Memory B cell (primary cell): Measurements from ENCODE around the gene ALAS2.

Experiments
- ATAC-seq: fragments of 150-1000 bp; cut with Tn5 transposase; 2 replicates; pipeline ENCODE4 v1.10.0; 2021; ENCODE audit warnings: low read depth, mild to moderate bottlenecking, moderate library complexity
- DNase-seq, 2 donors: peaks; one replicate each; pipeline ENCODE4 v3.0.0; 2022; ENCODE audit warnings: low spot score in 2 of 2
- H3K27ac Mint-ChIP-seq: one replicate; pipeline ENCODE4 v1.8.0; 2022; ENCODE audit warnings: mild to moderate bottlenecking, moderate library complexity, mixed read lengths
- H3K27me3 Mint-ChIP-seq: one replicate; pipeline ENCODE4 v1.8.0; 2022; ENCODE audit warnings: mixed read lengths
- H3K36me3 Mint-ChIP-seq: one replicate; pipeline ENCODE4 v1.8.0; 2022; ENCODE audit warnings: mild to moderate bottlenecking, mixed read lengths
- H3K4me1 Mint-ChIP-seq: one replicate; pipeline ENCODE4 v1.8.0; 2022; ENCODE audit warnings: mixed read lengths
- H3K4me3 Mint-ChIP-seq: one replicate; pipeline ENCODE4 v1.8.0; 2022; ENCODE audit warnings: mild to moderate bottlenecking, moderate library complexity, mixed read lengths
- H3K9me3 Mint-ChIP-seq: one replicate; pipeline ENCODE4 v1.8.0; 2022; ENCODE audit warnings: mixed read lengths

The ALAS2 gene

DNA sequence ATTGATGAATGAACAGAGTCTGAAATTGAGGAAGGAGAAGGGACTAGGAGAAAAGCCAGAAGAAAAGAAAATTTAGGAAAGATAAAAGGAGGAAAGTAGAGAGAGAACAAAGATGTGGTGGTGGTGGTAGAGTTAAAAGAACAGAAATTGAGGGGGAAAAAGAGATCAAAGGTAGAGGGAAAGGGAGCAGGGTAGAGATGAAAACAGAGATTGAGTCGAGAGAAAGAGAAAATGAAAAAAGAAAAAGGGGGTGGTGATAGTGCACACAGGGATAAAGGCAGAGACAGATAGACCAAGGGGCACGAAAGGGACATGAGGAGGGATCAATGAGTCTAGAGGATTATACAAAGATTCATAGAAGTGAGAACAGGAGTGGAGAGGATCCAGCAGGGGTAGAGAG, 3.9 kb downstream of the ALAS2 start:
- ATAC-seq, result no peak
- H3K4me1 Mint-ChIP-seq, result no peaks in the 10 kb centered on the region
- peaks cover 8% of the 10 kb centered on the region for H3K36me3 Mint-ChIP-seq

DNA sequence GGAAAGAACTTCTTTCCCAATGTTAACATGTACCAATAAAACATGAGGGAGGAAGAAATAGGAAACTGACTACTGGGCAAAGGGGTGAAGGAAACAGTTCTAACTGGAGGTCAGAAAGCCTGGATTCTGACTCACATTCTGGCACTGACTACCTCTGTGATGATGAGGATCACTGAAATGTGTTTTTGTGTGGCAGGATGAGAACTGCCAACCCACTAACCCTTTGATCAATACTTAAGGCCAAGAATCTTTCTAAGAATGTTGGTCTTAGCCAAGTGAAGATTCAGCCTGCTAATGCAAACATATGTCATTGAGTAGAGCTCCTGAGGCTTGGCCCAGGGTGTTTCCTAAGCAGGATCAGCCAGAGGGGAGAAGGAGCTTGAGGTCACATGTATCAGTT, 4.6 kb downstream of the ALAS2 start:
- H3K36me3 Mint-ChIP-seq, result peaks cover 11% of the 10 kb centered on the region
- H3K4me3 Mint-ChIP-seq, result no peak overlapping the region
- H3K4me1 Mint-ChIP-seq, result no peaks in the 10 kb centered on the region
- H3K9me3 Mint-ChIP-seq, result no peaks in the 10 kb centered on the region
- H3K27ac Mint-ChIP-seq, result no peak overlapping the region
- ATAC-seq, result no peak
- H3K27me3 Mint-ChIP-seq, result no peaks in the 10 kb centered on the region
- DNase-seq, result no peak

More for the DNA sequence above, 3.9 kb downstream of the ALAS2 start:
- no peak overlapping the region for H3K4me3 Mint-ChIP-seq
- no peaks in the 10 kb centered on the region for H3K9me3 Mint-ChIP-seq
- no peak for DNase-seq
- H3K27me3 Mint-ChIP-seq, result no peaks in the 10 kb centered on the region
- H3K27ac Mint-ChIP-seq, result no peak overlapping the region

DNA sequence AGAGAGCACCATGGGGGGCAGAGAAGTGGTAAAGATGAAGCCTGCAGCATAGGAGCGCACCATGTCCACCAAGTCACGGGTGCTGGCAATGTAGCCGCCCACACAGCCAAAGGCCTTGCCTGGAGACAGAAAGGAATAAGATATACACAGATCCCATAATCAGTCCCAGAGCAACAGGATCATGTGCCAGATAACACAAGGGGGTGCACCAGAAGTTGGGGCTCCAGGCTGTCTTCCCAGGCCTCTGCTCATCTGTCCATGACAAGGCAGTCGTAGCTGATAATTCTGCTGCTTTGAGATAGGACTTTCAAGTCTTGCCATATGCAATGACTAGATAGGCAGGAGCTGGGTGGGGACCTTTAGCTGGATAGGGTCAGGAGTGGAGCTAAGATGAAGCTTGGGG, 15.9 kb downstream of the ALAS2 start:
- DNase-seq (no peak), ATAC-seq (no peak)
- no peaks in the 10 kb centered on the region for H3K9me3 Mint-ChIP-seq
- no peak overlapping the region for H3K27ac Mint-ChIP-seq
- no peaks in the 10 kb centered on the region for H3K27me3 Mint-ChIP-seq
- H3K4me1 Mint-ChIP-seq, result no peaks in the 10 kb centered on the region
- no peak overlapping the region for H3K4me3 Mint-ChIP-seq
- H3K36me3 Mint-ChIP-seq, result no peaks in the 10 kb centered on the region

DNA sequence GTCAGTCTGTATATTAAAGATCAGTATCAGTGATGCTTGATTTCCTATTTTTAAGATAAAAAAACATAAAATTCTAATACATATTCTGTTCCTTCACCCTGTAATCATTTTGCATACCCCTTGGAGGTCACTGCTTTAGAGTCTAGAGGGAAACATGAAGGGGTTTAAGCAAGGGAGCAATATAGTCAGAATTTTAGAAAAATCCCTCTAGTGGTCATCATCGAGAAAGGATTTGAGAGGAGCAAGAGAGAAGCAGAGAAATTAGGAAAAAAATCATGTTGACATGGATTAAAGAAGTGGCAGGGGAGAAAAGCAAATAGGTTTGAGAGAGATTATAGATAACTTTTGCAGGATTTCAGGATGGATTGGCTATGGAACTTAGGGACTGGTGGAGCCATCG, 19.5 kb downstream of the ALAS2 start:
- H3K4me1 Mint-ChIP-seq, result peaks cover 3% of the 10 kb centered on the region
- no peak overlapping the region for H3K4me3 Mint-ChIP-seq
- H3K27ac Mint-ChIP-seq, result no peak overlapping the region
- DNase-seq (no peak), ATAC-seq (no peak)
- H3K9me3 Mint-ChIP-seq, result no peaks in the 10 kb centered on the region
- no peaks in the 10 kb centered on the region for H3K27me3 Mint-ChIP-seq
- H3K36me3 Mint-ChIP-seq, result peaks cover 6% of the 10 kb centered on the region

DNA sequence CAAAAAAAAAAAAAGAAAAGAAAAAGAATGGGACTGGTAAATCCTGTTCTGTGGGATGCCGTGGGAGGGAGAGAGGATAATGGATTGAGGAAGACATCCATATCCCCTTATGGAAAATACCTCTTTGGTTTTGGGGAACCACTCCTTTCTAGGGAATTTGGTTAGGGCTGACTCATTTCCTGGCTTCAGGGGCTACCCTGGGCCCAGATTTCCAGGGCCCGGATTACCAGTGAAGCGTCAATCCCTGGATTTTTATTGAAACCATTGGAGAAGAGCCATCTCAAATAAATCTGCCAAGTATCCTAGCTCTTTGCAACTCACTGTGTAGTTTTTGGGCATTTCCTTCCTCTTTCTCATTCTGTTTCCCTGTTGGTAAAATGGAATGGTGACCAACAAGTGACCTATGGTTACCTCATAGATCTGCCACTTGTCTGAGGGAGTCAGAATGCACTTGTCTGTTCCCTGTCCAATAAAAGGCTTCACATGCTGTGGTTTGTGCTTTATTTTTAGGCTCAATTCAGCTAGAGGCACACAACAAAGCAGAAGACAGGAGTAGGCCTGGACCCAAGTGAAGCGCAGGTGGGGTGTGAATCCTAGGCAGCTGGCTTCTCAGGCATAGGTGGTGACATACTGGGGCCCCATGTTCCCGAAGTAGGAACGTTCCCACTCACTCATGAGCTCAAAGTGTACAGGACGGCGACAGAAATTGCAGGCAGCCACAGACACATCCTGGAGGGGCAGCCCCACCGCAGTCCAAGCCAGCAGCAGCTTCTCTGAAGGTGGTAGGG, 22.0 kb downstream of the ALAS2 start:
- DNase-seq (no peak), ATAC-seq (no peak)
- Mint-ChIP-seq H3K4me3 (no peak overlapping the region), H3K9me3 (no peaks in the 10 kb centered on the region), H3K27ac (no peak overlapping the region), H3K36me3 (peaks cover 19% of the 10 kb centered on the region), H3K27me3 (no peaks in the 10 kb centered on the region), H3K4me1 (peaks cover 7% of the 10 kb centered on the region)

DNA sequence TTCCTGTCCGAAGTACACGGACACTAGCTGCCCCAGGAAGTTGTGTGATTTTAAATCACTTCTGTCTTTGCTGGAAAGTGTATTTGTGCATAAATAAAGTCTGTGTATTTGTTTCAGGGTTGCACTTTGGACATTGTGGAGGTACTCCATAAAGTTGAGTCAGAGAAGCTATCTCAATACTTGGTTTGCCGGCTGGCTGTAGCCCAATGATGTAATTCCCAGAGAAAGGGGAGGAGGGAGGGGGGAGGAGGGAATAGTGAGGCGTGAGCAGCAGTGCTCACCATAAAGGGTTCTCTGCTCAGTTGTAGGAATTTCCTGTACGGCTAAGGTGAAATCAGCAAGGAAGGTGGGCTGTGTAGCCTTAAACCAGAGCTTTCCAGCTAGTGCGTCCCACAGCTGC, 23.1 kb downstream of the ALAS2 start:
- Mint-ChIP-seq H3K27ac (no peak overlapping the region), H3K27me3 (no peaks in the 10 kb centered on the region), H3K9me3 (no peaks in the 10 kb centered on the region), H3K36me3 (peaks cover 23% of the 10 kb centered on the region), H3K4me1 (peaks cover 7% of the 10 kb centered on the region), H3K4me3 (no peak overlapping the region)
- no peak for DNase-seq
- no peak for ATAC-seq

DNA sequence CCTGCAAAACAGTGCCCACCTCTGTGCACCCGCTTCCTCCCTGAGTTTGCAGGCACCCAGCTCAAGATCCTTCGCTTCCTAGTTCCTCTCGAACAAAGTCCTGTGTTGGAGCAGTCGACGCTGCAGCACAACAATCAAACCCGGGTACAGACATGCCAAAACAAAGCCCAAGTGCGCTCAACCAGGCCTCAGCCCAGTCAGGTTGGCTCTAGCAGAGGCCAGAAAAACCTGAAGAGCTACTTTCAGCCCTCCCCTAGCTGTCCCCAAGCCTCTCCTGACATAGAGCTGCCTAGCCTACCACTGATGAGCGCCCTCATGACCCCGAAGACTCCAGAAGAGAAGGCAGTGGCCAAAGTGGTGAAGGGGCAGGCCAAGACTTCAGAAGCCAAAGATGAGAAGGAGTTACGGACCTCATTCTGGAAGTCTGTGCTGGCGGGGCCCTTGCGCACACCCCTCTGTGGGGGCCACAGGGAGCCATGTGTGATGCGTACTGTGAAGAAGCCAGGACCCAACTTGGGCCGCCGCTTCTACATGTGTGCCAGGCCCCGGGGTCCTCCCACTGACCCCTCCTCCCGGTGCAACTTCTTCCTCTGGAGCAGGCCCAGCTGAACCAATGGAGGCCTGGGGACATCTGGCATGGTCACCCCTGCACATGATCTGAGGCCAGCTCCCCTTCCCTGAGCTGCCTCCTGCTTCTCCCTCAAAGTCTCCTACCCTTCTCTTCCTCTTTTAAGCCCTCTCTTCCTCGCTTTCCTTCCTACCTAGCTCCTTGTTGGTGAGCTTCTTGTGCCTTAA, 23.8 kb downstream of the ALAS2 start:
- Mint-ChIP-seq H3K27ac (no peak overlapping the region), H3K4me3 (no peak overlapping the region), H3K27me3 (no peaks in the 10 kb centered on the region), H3K9me3 (no peaks in the 10 kb centered on the region), H3K36me3 (peaks cover 23% of the 10 kb centered on the region), H3K4me1 (peaks cover 7% of the 10 kb centered on the region)
- ATAC-seq, result no peak
- no peak for DNase-seq

DNA sequence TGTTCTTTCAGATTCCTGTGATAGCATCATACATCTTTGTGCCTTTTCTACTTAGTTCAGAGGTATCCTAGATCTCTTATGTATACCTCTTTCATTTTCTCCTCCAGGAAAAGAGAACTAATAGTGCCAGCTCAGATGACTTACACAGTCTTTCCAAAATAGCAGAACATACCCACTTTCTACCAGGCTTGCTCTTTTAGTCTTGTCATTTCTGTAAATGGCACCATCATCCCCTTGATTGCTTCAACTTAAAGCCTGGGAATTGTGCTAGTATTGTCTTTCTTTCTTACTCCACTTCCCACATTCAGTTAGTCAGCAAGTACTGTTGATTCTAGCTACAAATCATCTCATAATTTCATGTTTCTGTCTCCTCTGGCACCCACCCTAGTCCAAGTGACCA, 25.5 kb downstream of the ALAS2 start:
- Mint-ChIP-seq H3K27me3 (no peaks in the 10 kb centered on the region), H3K36me3 (peaks cover 23% of the 10 kb centered on the region), H3K27ac (no peak overlapping the region), H3K4me3 (no peak overlapping the region), H3K4me1 (peaks cover 16% of the 10 kb centered on the region), H3K9me3 (no peaks in the 10 kb centered on the region)
- ATAC-seq (no peak), DNase-seq (no peak)

DNA sequence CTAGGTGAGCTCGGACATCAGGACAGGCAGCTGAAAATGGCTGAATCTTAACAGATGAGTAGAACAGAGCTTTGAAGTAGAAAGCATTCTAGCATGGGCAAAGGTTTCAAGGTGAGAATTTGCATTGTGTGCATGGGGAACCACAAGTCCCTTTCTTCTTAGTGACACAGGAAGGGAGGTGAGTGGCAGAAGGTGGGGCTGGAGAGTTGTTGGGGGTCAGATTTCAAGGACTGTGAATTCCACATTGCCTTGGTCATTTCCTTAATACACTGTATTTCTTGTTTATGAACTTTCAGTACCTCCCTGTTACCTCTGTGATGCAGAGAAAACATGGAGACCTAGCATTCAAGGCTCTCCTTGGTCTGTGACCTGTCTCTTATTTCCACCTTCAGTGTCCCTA, 26.5 kb downstream of the ALAS2 start:
- H3K4me1 Mint-ChIP-seq, result peaks cover 21% of the 10 kb centered on the region
- H3K4me3 Mint-ChIP-seq, result no peak overlapping the region
- no peak for DNase-seq
- peaks cover 23% of the 10 kb centered on the region for H3K36me3 Mint-ChIP-seq
- no peak for ATAC-seq
- H3K27ac Mint-ChIP-seq, result no peak overlapping the region
- no peaks in the 10 kb centered on the region for H3K9me3 Mint-ChIP-seq
- no peaks in the 10 kb centered on the region for H3K27me3 Mint-ChIP-seq

DNA sequence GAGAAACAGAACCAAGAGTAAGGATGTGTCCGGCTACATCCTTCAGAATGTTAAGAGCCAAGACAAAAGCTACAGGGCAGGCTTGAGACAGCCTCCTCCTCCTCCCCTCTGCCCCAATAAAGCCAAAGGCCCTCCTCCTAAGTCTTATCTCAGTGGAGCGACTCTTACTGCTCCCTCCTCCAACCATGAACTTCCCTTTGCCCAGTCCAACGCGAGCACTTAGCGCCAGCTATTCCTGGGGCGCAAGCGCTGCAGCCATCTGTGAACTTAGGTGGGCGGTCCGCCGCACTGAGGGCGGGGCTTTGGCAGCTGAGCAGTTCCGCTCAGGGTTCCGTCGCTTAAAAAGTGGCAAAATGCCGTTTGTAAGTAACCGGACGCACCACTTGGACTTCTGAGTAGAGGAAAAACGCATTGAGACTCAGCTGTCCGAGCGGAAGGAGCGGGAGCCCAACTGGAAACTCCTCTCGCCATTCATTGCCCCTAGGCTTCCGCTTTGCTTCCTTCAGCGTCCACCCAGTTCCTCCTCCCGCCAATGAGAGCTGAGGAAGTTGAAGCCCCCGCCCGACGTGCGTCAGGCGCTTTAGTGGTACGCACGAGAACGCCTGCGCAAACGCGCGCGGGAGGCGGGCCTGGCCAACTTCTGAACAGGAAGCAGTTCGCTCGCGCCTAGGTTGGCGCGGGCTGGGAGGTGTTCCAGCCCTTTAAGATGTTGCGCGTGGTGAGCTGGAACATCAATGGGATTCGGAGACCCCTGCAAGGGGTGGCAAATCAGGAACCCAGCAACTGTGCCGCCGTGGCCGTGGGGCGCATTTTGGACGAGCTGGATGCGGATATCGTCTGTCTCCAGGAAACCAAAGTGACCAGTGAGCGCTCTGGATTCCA, 30.8 kb downstream of the ALAS2 start, which contains the start of gene APEX2:
Gene APEX2, plus strand, starts transcription at position 647 of the 882 bp plus-strand sequence. Its CDS starts 60 bp downstream, at position 707.
- DNase-seq (peak; percentile 64 to 69), ATAC-seq (peak; percentile 95)
- Mint-ChIP-seq H3K27ac (peak within 1 kb of the TSS; percentile 97), H3K4me3 (peak within 1 kb of the TSS; percentile 98), H3K4me1 (peaks cover 21% of the 10 kb centered on the region), H3K9me3 (no peaks in the 10 kb centered on the region), H3K36me3 (peaks cover 9% of the 10 kb centered on the region), H3K27me3 (no peaks in the 10 kb centered on the region)

DNA sequence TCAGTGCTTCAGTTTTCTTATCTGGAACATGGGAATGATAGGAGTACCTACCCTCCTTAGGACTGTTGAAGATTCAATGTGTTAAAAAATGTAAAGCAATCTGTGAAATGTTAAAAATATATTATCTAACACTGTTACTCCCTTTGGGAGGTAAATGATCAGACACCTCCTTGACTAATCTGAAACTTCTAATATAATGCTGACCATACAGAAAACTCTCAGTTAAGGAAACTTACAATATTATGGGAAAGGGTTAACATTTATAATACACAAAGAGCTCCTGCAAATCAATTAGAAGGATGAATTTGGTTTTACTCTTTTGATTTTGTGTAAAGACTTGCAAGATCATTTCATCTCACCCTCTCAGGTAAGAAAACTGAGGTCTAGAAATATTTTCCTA, 35.2 kb downstream of the ALAS2 start:
- Mint-ChIP-seq H3K27me3 (no peaks in the 10 kb centered on the region), H3K27ac (no peak overlapping the region), H3K4me3 (no peak overlapping the region), H3K4me1 (peaks cover 19% of the 10 kb centered on the region), H3K9me3 (no peaks in the 10 kb centered on the region), H3K36me3 (no peaks in the 10 kb centered on the region)
- DNase-seq, result no peak
- ATAC-seq, result no peak

DNA sequence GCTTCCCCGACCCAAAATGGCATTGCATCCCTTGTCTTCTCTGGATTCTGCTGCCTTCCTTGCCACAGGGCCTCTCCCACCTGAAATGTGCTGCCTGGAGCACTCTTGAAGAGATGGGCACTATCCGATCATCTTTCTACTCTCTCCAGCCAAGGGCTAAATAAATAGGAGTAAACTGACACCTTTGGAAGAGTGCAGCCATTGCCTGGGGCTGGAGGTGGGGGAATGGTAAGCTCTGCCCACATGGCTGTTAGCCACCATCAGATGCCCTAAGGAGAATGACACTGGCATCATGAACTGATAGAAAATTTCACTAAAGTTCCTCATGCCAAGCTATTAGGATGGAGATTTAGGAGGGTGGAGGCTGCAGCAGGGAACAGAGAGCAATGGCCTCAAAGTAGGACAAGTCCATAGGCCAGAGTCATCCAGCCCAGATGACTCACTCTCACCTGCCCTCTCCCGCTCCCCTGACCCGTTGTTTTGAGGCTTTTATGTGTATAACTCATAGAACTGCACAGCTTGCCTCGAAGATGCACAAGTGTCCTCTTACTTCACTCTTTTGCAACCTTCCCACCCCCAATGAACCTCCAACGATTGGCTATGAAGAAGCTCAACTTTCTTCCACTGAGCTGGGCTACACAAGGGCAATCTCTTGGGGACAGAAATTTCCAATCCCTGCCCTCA, 36.0 kb downstream of the ALAS2 start:
- Mint-ChIP-seq H3K4me3 (no peak overlapping the region), H3K9me3 (no peaks in the 10 kb centered on the region), H3K4me1 (peaks cover 17% of the 10 kb centered on the region), H3K27ac (no peak overlapping the region), H3K36me3 (no peaks in the 10 kb centered on the region), H3K27me3 (no peaks in the 10 kb centered on the region)
- no peak for ATAC-seq
- DNase-seq, result no peak

DNA sequence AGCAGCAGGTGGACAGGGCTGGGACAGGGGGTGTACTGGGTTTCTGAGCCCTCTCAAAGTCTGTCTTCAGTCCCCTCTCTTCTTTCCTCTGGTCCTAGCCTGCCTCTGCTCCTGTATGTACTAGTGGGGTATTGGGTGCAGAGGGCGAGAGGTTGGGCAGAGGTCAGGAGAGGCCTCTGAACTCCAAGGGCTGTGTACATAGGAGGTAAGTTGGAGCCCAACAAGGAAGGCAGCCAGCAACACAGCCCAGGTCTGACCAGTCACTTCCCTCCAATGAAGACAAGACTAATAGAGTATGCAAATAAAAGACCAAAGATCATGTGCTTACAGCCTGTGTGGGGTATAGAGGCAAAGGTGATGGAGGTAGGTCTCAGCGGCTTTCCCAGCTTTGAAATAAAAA, 36.7 kb downstream of the ALAS2 start, which contains the start of gene PFKFB1:
Gene PFKFB1, minus strand, starts transcription at position 90 of the 400 bp plus-strand sequence. CDS start 181 bp downstream, outside the sequence.
- Mint-ChIP-seq H3K27ac (no peak within 1 kb of the TSS), H3K9me3 (no peaks in the 10 kb centered on the region), H3K36me3 (no peaks in the 10 kb centered on the region), H3K4me1 (peaks cover 11% of the 10 kb centered on the region), H3K4me3 (no peak within 1 kb of the TSS), H3K27me3 (no peaks in the 10 kb centered on the region)
- DNase-seq (no peak), ATAC-seq (no peak)
